ENCODE measurements around the gene MRGPRX3. TPM values are rescaled to one million over a fixed set of nuclear protein-coding genes. Genes with fewer than 3 reads are reported as not detected.

MRGPRX3 gene
- total RNA-seq (not detected), polyA plus RNA-seq (not detected)
- long read RNA-seq, donor 1 = 0 reads
- long read RNA-seq, donor 2 = 0 reads

- DNase-seq (no peak), ATAC-seq (ENCODE audit: low FRiP score) (no peak)
- 68 to 77% methylated on average over 3 of the region's 3 CpGs for WGBS, 2 donors
- no peak within 1 kb of the TSS for H3K27ac ChIP-seq (ENCODE audit: low read depth in 1 of 2, low read length in 2 of 2)
- peaks cover 3% of the 10 kb centered on the region for H3K9me3 ChIP-seq (ENCODE audit: control insufficient read depth, low read length)
- intact Hi-C loops (cut with DNase I) = no loop called here
- no peaks in the 10 kb centered on the region for H3K4me1 ChIP-seq (ENCODE audit: control insufficient read depth in 1 of 2, insufficient read depth in 2 of 2, low read length in 2 of 2)
- H3K4me3 ChIP-seq (ENCODE audit: low read length in 2 of 2) = no peak within 1 kb of the TSS
- H3K27me3 ChIP-seq (ENCODE audit: control insufficient read depth in 1 of 2, insufficient read depth in 2 of 2, low read length in 1 of 2) = no peaks in the 10 kb centered on the region
- no peaks in the 10 kb centered on the region for H3K36me3 ChIP-seq (ENCODE audit: control insufficient read depth in 1 of 2, insufficient read depth in 2 of 2, low read length in 1 of 2)
Measured at GRCh38 chr11:18132341-18132740, at the start of gene MRGPRX3. Gene MRGPRX3 (plus strand): TSS chr11:18132571. CDS start chr11:18137203, 4,632 bp downstream.

- H3K4me1 ChIP-seq (ENCODE audit: control insufficient read depth in 1 of 2, insufficient read depth in 2 of 2, low read length in 2 of 2) = peaks cover 1 to 2% of the 10 kb centered on the region in 2 donors
- no peak overlapping the region for H3K27ac ChIP-seq (ENCODE audit: low read depth in 1 of 2, low read length in 2 of 2)
- peaks cover 0 to 6% of the 10 kb centered on the region in 2 donors for H3K36me3 ChIP-seq (ENCODE audit: control insufficient read depth in 1 of 2, insufficient read depth in 2 of 2, low read length in 1 of 2)
- intact Hi-C loops (cut with DNase I) = no loop called here
- H3K4me3 ChIP-seq (ENCODE audit: low read length in 2 of 2) = no peak overlapping the region
- H3K9me3 ChIP-seq (ENCODE audit: control insufficient read depth, low read length) = no peaks in the 10 kb centered on the region
- ATAC-seq (ENCODE audit: low FRiP score) = no peak
- 7 to 42% methylated on average over 2 of the region's 2 CpGs for WGBS, 2 donors
- no peak for DNase-seq
- H3K27me3 ChIP-seq (ENCODE audit: control insufficient read depth in 1 of 2, insufficient read depth in 2 of 2, low read length in 1 of 2) = no peaks in the 10 kb centered on the region
Measured at GRCh38 chr11:18088366-18088765, 44.0 kb upstream of the MRGPRX3 start.

GRCh38 chr11:18088966-18089365 lies 43.4 kb upstream of the MRGPRX3 start:
- intact Hi-C loops (cut with DNase I) = no loop called here
- ATAC-seq (ENCODE audit: low FRiP score) (no peak), DNase-seq (no peak)
- Histone ChIP-seq H3K36me3 (ENCODE audit: control insufficient read depth in 1 of 2, insufficient read depth in 2 of 2, low read length in 1 of 2) (peaks cover 0 to 6% of the 10 kb centered on the region in 2 donors), H3K27me3 (ENCODE audit: control insufficient read depth in 1 of 2, insufficient read depth in 2 of 2, low read length in 1 of 2) (no peaks in the 10 kb centered on the region), H3K27ac (ENCODE audit: low read depth in 1 of 2, low read length in 2 of 2) (no peak overlapping the region), H3K9me3 (ENCODE audit: control insufficient read depth, low read length) (no peaks in the 10 kb centered on the region), H3K4me1 (ENCODE audit: control insufficient read depth in 1 of 2, insufficient read depth in 2 of 2, low read length in 2 of 2) (peaks cover 1 to 2% of the 10 kb centered on the region in 2 donors), H3K4me3 (ENCODE audit: low read length in 2 of 2) (no peak overlapping the region)
- WGBS, 2 donors = 27 to 60% methylated on average over 3 of the region's 3 CpGs

DNA sequence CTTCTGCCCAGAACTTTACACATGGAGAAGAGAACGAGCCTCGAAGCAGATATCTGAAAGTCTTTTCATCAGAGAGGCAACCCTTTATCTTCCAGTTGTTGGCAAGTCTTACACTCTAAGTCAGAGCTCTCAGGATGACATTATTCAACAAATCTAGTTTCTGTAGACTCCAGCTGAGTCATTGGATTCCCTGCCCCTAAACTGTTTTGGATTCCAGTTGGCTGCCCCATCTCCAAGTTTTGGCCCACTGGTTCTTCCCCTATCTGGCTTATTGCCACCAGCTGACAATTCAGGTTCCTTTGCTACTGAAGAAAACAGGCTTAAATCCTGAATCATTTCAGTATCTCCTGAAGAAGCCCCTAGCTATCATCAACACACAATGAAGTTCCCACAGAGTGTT lies 40.6 kb upstream of the MRGPRX3 start:
- no peak for ATAC-seq (ENCODE audit: low FRiP score)
- 43 to 68% methylated on average over 2 of the region's 2 CpGs for WGBS, 2 donors
- H3K9me3 ChIP-seq (ENCODE audit: control insufficient read depth, low read length) = no peaks in the 10 kb centered on the region
- DNase-seq = no peak
- H3K27me3 ChIP-seq (ENCODE audit: control insufficient read depth in 1 of 2, insufficient read depth in 2 of 2, low read length in 1 of 2) = no peaks in the 10 kb centered on the region
- intact Hi-C loops (cut with DNase I) = no loop called here
- H3K4me1 ChIP-seq (ENCODE audit: control insufficient read depth in 1 of 2, insufficient read depth in 2 of 2, low read length in 2 of 2) = peaks cover 1 to 2% of the 10 kb centered on the region in 2 donors
- peaks cover 7% of the 10 kb centered on the region in 2 donors for H3K36me3 ChIP-seq (ENCODE audit: control insufficient read depth in 1 of 2, insufficient read depth in 2 of 2, low read length in 1 of 2)
- no peak overlapping the region for H3K4me3 ChIP-seq (ENCODE audit: low read length in 2 of 2)
- H3K27ac ChIP-seq (ENCODE audit: low read depth in 1 of 2, low read length in 2 of 2) = no peak overlapping the region

GRCh38 chr11:18093959-18094358 lies 38.4 kb upstream of the MRGPRX3 start:
- DNase-seq = no peak
- no peaks in the 10 kb centered on the region for H3K9me3 ChIP-seq (ENCODE audit: control insufficient read depth, low read length)
- intact Hi-C loops (cut with DNase I) = no loop called here
- no peak overlapping the region for H3K27ac ChIP-seq (ENCODE audit: low read depth in 1 of 2, low read length in 2 of 2)
- H3K27me3 ChIP-seq (ENCODE audit: control insufficient read depth in 1 of 2, insufficient read depth in 2 of 2, low read length in 1 of 2) = no peaks in the 10 kb centered on the region
- no peak for ATAC-seq (ENCODE audit: low FRiP score)
- H3K4me1 ChIP-seq (ENCODE audit: control insufficient read depth in 1 of 2, insufficient read depth in 2 of 2, low read length in 2 of 2) = no peaks in the 10 kb centered on the region
- no peak overlapping the region for H3K4me3 ChIP-seq (ENCODE audit: low read length in 2 of 2)
- H3K36me3 ChIP-seq (ENCODE audit: control insufficient read depth in 1 of 2, insufficient read depth in 2 of 2, low read length in 1 of 2) = peaks cover 4 to 7% of the 10 kb centered on the region in 2 donors

- no peak for DNase-seq
- intact Hi-C loops (cut with DNase I) = loop anchor here in 1 of 2 donors (5.0 to 10.0 kb wide), 3 partner anchors 56 to 369 kb away; partner anchors contain the start of genes KCNC1, SERGEF and TPH1
- peaks cover 1 to 6% of the 10 kb centered on the region in 2 donors for H3K4me1 ChIP-seq (ENCODE audit: control insufficient read depth in 1 of 2, insufficient read depth in 2 of 2, low read length in 2 of 2)
- no peak overlapping the region for H3K27ac ChIP-seq (ENCODE audit: low read depth in 1 of 2, low read length in 2 of 2)
- no peak overlapping the region for H3K4me3 ChIP-seq (ENCODE audit: low read length in 2 of 2)
- no peaks in the 10 kb centered on the region for H3K27me3 ChIP-seq (ENCODE audit: control insufficient read depth in 1 of 2, insufficient read depth in 2 of 2, low read length in 1 of 2)
- peaks cover 4 to 5% of the 10 kb centered on the region in 2 donors for H3K36me3 ChIP-seq (ENCODE audit: control insufficient read depth in 1 of 2, insufficient read depth in 2 of 2, low read length in 1 of 2)
- ATAC-seq (ENCODE audit: low FRiP score) = no peak
- H3K9me3 ChIP-seq (ENCODE audit: control insufficient read depth, low read length) = no peaks in the 10 kb centered on the region
- 49 to 85% methylated on average over 6 of the region's 6 CpGs for WGBS, 2 donors
Measured at GRCh38 chr11:18100926-18101656, 31.3 kb upstream of the MRGPRX3 start.

DNA sequence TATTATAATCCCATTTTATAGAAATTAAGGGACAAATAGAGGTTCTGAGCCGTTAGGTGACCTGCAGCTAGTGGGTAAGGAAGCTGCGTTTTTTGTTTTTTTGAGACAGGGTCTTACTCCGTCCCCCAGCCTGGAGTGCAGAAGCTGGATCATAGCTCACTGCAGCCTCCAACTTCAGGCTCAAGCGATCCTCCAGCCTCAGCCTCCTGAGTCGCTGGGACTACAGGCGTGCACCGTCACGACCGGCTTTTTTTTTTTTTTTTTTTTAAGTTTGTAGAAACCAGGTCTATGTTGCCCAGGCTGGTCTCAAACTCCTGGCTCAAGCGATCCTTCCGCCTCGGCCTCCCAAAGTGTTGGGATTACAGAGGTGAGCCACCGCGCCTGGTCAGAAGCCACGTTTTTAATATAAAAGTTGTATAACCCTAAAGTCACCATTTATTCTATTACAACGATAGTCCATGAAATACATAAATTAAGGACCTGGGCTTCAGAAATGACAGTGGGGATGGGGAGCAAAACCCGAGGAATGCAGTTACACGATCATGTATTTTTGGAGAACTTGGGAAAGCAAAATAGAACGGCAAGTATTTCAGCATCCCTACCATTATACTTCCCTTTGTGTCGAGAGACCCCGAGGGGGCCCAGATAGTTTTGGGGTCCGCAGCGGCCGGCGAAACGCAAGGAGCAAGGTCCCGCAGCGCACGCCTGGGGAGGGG lies 27.1 kb upstream of the MRGPRX3 start:
- ATAC-seq (ENCODE audit: low FRiP score) = peak; percentile 9
- DNase-seq = no peak
- H3K36me3 ChIP-seq (ENCODE audit: control insufficient read depth in 1 of 2, insufficient read depth in 2 of 2, low read length in 1 of 2) = peaks cover 2 to 5% of the 10 kb centered on the region in 2 donors
- H3K4me1 ChIP-seq (ENCODE audit: control insufficient read depth in 1 of 2, insufficient read depth in 2 of 2, low read length in 2 of 2) = peaks cover 1 to 6% of the 10 kb centered on the region in 2 donors
- intact Hi-C loops (cut with DNase I) = loop anchor here (5.0 to 10.0 kb wide), 5 partner anchors 60 to 113 kb away; partner anchors contain the start of genes SERGEF (in 2 of the 2) and TPH1 (in 1 of the 2)
- 17 to 19% methylated on average over 29 of the region's 29 CpGs for WGBS, 2 donors
- peak overlapping the region; percentile 84 to 91 for H3K4me3 ChIP-seq (ENCODE audit: low read length in 2 of 2)
- H3K27me3 ChIP-seq (ENCODE audit: control insufficient read depth in 1 of 2, insufficient read depth in 2 of 2, low read length in 1 of 2) = no peaks in the 10 kb centered on the region
- no peak overlapping the region for H3K27ac ChIP-seq (ENCODE audit: low read depth in 1 of 2, low read length in 2 of 2)
- no peaks in the 10 kb centered on the region for H3K9me3 ChIP-seq (ENCODE audit: control insufficient read depth, low read length)

GRCh38 chr11:18105802-18106574 lies 26.4 kb upstream of the MRGPRX3 start, which contains the start of gene SAAL1:
Gene SAAL1 (minus strand): TSS chr11:18106082. CDS start chr11:18106041, 41 bp downstream.
- peaks cover 2 to 5% of the 10 kb centered on the region in 2 donors for H3K36me3 ChIP-seq (ENCODE audit: control insufficient read depth in 1 of 2, insufficient read depth in 2 of 2, low read length in 1 of 2)
- intact Hi-C loops (cut with DNase I) = loop anchor here (5.0 to 10.0 kb wide), 5 partner anchors 61 to 114 kb away; partner anchors contain the start of genes SERGEF (in 2 of the 2) and TPH1 (in 1 of the 2)
- ATAC-seq (ENCODE audit: low FRiP score) (peak; percentile 96), DNase-seq (peak; percentile 89 to 96)
- H3K27ac ChIP-seq (ENCODE audit: low read depth in 1 of 2, low read length in 2 of 2) = no peak within 1 kb of the TSS
- peaks cover 1 to 6% of the 10 kb centered on the region in 2 donors for H3K4me1 ChIP-seq (ENCODE audit: control insufficient read depth in 1 of 2, insufficient read depth in 2 of 2, low read length in 2 of 2)
- no peaks in the 10 kb centered on the region for H3K27me3 ChIP-seq (ENCODE audit: control insufficient read depth in 1 of 2, insufficient read depth in 2 of 2, low read length in 1 of 2)
- peak within 1 kb of the TSS; percentile 84 to 91 for H3K4me3 ChIP-seq (ENCODE audit: low read length in 2 of 2)
- H3K9me3 ChIP-seq (ENCODE audit: control insufficient read depth, low read length) = no peaks in the 10 kb centered on the region
- 4% methylated on average over 39 to 48 of the region's 48 CpGs for WGBS, 2 donors
